ENCODE data around the gene ZNFX1.
A peak's percentile ranks its signal among the peaks of the same experiment; 100 is the strongest.
"Not testable (repeated sequence)": the region's sequence is repeated elsewhere in the genome, so short reads cannot be mapped to it uniquely, and the experiment has no call there.

ZNFX1 gene

DNA sequence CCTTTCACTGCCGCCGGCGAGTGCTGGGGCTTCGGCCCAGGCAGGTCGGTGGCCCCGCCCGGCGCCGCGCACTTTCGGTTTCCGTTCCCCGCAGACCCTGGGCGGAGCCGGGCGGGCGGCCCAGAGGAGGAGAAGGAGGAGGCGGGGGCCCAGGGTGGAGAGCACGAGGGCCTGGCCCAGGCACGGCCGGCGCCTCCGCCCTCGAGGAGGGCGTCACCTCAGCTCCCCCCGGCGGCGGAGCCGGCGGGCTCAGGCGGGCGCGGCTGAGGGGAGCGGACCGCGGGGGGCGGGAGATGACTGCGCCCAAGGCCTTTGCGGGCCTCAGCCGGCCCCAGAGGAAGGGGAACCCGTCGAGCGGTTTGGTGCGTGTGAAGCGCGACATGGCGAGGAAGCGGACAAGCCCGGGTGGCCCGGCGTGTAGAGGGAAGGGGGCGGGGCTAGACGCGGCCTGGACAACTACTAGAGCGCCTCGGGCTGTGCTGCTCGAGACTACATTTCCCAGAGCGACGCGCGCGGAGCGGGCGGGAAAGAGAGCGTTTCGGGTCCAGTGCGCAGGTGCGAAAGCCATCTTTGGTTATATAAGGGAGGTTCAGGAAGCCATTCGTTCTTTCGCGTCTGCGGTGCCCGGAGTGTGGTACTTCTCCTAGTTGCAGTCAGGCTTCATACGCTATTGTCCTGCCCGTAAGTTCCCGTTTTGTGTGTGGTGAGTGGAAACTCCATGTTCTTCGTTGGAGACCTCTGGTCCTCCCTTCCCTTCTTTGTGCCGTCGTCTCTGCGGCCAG is at the start of gene ZNFX1:
TSS of gene ZNFX1 (minus strand) at position 22 of the 782 bp plus-strand sequence. CDS start 2,218 bp downstream, outside the sequence.
- peak within 1 kb of the TSS; percentile 97 for H3K27ac ChIP-seq (ENCODE audit: low read length)
- H3K27me3 ChIP-seq (ENCODE audit: control insufficient read depth, insufficient read depth, low read length), result no peaks in the 10 kb centered on the region
- H3K9me3 ChIP-seq (ENCODE audit: control insufficient read depth, low read depth, low read length), result peaks cover 9% of the 10 kb centered on the region
- peaks cover 10% of the 10 kb centered on the region for H3K4me1 ChIP-seq (ENCODE audit: control insufficient read depth, low read depth, low read length)
- peak within 1 kb of the TSS; percentile 100 for H3K4me3 ChIP-seq (ENCODE audit: low read length)
- H3K9ac ChIP-seq (ENCODE audit: low read length), result peak within 1 kb of the TSS; percentile 98
- H3K36me3 ChIP-seq (ENCODE audit: control insufficient read depth, low read depth, low read length), result peaks cover 51% of the 10 kb centered on the region

- Histone ChIP-seq H3K36me3 (ENCODE audit: control insufficient read depth, low read depth, low read length) (no peaks in the 10 kb centered on the region), H3K4me3 (ENCODE audit: low read length) (no peak overlapping the region), H3K4me1 (ENCODE audit: control insufficient read depth, low read depth, low read length) (peaks cover under 1% of the 10 kb centered on the region), H3K9ac (ENCODE audit: low read length) (no peak overlapping the region), H3K9me3 (ENCODE audit: control insufficient read depth, low read depth, low read length) (no peaks in the 10 kb centered on the region), H3K27me3 (ENCODE audit: control insufficient read depth, insufficient read depth, low read length) (no peaks in the 10 kb centered on the region), H3K27ac (ENCODE audit: low read length) (no peak overlapping the region)
These were observed 48.2 kb upstream of the ZNFX1 start for GRCh38 chr20:49326026-49326425.

DNA sequence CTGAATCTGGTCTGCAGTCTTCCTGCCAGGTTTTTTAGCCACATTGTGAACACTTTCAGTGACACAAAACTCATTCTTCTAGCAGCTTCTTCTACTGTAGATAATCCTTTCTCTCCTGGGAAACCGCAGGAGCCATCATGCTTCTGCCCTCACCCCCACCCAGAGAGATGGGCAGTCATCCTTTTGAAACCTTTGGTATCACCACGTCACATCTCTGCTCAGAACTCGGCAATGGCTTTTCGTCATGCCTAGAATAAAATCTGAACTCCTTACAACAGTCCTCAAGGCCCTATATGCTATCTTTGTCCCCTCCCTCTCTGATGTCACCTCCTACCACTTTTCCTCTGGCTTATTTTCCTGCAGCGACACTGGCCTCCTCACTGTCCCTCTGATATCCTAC is 46.4 kb upstream of the ZNFX1 start:
- no peaks in the 10 kb centered on the region for H3K36me3 ChIP-seq (ENCODE audit: control insufficient read depth, low read depth, low read length)
- no peaks in the 10 kb centered on the region for H3K9me3 ChIP-seq (ENCODE audit: control insufficient read depth, low read depth, low read length)
- H3K27ac ChIP-seq (ENCODE audit: low read length), result no peak overlapping the region
- no peak overlapping the region for H3K4me3 ChIP-seq (ENCODE audit: low read length)
- peaks cover 5% of the 10 kb centered on the region for H3K4me1 ChIP-seq (ENCODE audit: control insufficient read depth, low read depth, low read length)
- H3K9ac ChIP-seq (ENCODE audit: low read length), result no peak overlapping the region
- H3K27me3 ChIP-seq (ENCODE audit: control insufficient read depth, insufficient read depth, low read length), result peaks cover 13% of the 10 kb centered on the region

DNA sequence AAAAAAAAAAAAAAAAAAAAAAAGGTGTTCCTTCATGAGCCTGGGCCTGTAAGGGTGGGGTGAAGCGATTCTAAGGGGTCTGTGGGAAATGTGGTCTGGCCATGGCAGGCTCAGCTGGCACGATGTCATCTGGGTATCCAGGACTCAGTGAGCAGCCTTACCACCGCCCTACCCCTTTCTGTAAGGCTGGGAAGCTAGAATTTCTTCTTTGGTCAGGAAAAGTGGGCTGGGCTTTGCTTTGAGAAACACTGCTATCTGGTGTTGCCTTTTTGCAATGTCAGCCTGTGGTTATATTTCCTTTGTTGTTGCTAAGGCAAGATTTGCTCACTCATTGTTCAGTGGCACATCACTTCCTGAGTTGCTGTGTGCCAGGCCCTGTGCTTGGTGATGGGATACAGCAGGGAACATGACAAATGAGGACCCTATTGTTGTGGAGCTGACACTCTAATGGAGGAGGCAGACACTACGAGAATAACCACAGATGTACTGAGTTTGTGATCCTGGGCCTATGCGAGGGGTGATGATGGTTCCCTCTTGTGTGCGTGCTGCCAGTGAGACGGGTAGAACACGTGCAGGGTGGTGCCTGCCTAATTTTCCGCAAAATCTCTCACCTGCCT is 45.9 kb upstream of the ZNFX1 start:
- peaks cover 5% of the 10 kb centered on the region for H3K4me1 ChIP-seq (ENCODE audit: control insufficient read depth, low read depth, low read length)
- H3K4me3 ChIP-seq (ENCODE audit: low read length), result no peak overlapping the region
- no peaks in the 10 kb centered on the region for H3K36me3 ChIP-seq (ENCODE audit: control insufficient read depth, low read depth, low read length)
- H3K9me3 ChIP-seq (ENCODE audit: control insufficient read depth, low read depth, low read length), result no peaks in the 10 kb centered on the region
- no peak overlapping the region for H3K9ac ChIP-seq (ENCODE audit: low read length)
- no peak overlapping the region for H3K27ac ChIP-seq (ENCODE audit: low read length)
- H3K27me3 ChIP-seq (ENCODE audit: control insufficient read depth, insufficient read depth, low read length), result peaks cover 19% of the 10 kb centered on the region

DNA sequence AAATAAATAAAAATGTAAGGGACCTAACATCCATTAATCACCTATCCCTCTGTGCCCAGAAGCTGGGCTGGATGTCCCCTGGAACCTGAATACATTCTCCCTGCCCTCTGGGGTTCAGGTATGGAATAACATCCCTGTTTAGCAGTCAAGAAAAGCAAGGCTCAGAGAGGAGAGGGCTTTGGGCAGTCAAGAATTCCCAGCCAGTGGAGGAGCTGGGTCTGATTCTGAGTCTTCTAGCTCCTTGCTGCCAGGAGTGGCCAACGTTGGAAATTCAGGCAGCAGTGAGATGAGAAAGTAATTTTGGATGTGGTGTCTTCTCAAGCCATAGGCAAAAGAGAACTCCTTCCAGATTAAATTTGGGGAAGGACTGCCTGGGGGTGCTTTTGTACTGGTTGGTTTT is 42.6 kb upstream of the ZNFX1 start:
- no peaks in the 10 kb centered on the region for H3K9me3 ChIP-seq (ENCODE audit: control insufficient read depth, low read depth, low read length)
- H3K4me3 ChIP-seq (ENCODE audit: low read length), result no peak overlapping the region
- H3K4me1 ChIP-seq (ENCODE audit: control insufficient read depth, low read depth, low read length), result peaks cover 5% of the 10 kb centered on the region
- no peak overlapping the region for H3K27ac ChIP-seq (ENCODE audit: low read length)
- H3K9ac ChIP-seq (ENCODE audit: low read length), result no peak overlapping the region
- no peaks in the 10 kb centered on the region for H3K36me3 ChIP-seq (ENCODE audit: control insufficient read depth, low read depth, low read length)
- peaks cover 51% of the 10 kb centered on the region for H3K27me3 ChIP-seq (ENCODE audit: control insufficient read depth, insufficient read depth, low read length)

DNA sequence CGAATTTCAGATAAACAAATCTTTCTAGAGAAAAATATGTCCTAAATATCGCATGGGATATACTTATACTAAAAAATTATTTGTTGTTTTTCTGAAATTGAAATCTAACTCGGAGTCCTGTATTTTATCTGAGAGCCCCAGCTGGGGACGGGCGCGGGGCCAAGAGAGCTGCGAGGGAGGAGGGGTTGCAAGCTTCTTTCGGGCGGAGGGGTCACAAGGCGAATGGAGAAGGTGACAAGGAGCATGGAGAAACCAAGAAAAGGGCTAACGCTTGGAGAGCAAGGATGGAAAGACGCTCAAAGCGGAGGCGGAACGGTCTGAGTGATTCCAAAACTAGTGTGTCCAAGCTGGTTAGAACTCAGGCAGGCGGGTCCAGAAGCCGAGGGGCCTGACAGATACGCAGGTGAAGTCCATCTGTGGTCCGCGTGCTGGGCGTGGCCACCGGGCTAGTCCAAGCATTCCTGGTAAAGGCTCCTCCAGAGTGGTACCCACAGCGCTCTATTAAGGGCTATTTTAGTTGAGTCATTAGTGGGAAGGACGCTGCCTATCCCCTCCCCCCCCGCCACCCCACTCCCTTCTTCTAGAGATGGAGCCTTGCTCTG is 41.5 kb upstream of the ZNFX1 start:
- Histone ChIP-seq H3K9me3 (ENCODE audit: control insufficient read depth, low read depth, low read length) (no peaks in the 10 kb centered on the region), H3K4me1 (ENCODE audit: control insufficient read depth, low read depth, low read length) (peaks cover 5% of the 10 kb centered on the region), H3K27me3 (ENCODE audit: control insufficient read depth, insufficient read depth, low read length) (peaks cover 52% of the 10 kb centered on the region), H3K27ac (ENCODE audit: low read length) (no peak overlapping the region), H3K4me3 (ENCODE audit: low read length) (peak overlapping the region; percentile 69), H3K9ac (ENCODE audit: low read length) (no peak overlapping the region), H3K36me3 (ENCODE audit: control insufficient read depth, low read depth, low read length) (no peaks in the 10 kb centered on the region)

- no peaks in the 10 kb centered on the region for H3K9me3 ChIP-seq (ENCODE audit: control insufficient read depth, low read depth, low read length)
- H3K9ac ChIP-seq (ENCODE audit: low read length), result no peak overlapping the region
- peak overlapping the region; percentile 69 for H3K4me3 ChIP-seq (ENCODE audit: low read length)
- H3K36me3 ChIP-seq (ENCODE audit: control insufficient read depth, low read depth, low read length), result no peaks in the 10 kb centered on the region
- H3K27ac ChIP-seq (ENCODE audit: low read length), result no peak overlapping the region
- H3K4me1 ChIP-seq (ENCODE audit: control insufficient read depth, low read depth, low read length), result peaks cover 5% of the 10 kb centered on the region
- H3K27me3 ChIP-seq (ENCODE audit: control insufficient read depth, insufficient read depth, low read length), result peaks cover 52% of the 10 kb centered on the region
These were observed 40.8 kb upstream of the ZNFX1 start for GRCh38 chr20:49318430-49319207.

DNA sequence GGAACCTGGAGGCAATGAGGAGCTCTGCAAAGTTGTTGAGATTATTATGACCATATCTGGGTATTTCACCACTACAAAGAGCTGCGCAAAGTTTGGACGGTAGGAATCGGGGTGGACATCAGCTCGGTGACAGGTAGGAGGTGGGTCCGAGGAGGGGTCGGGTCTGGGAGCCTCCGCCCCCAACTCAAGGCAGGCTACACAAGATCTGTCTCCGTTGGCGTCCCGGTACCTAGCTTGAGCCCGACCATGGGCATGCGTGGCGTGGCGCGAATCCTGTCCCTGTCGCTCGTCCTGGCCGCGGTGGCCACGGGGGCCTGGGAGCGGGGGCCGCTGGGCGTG is 40.2 kb upstream of the ZNFX1 start:
- H3K27me3 ChIP-seq (ENCODE audit: control insufficient read depth, insufficient read depth, low read length), result peaks cover 52% of the 10 kb centered on the region
- peak overlapping the region; percentile 69 for H3K4me3 ChIP-seq (ENCODE audit: low read length)
- H3K27ac ChIP-seq (ENCODE audit: low read length), result no peak overlapping the region
- H3K9ac ChIP-seq (ENCODE audit: low read length), result no peak overlapping the region
- H3K9me3 ChIP-seq (ENCODE audit: control insufficient read depth, low read depth, low read length), result no peaks in the 10 kb centered on the region
- no peaks in the 10 kb centered on the region for H3K36me3 ChIP-seq (ENCODE audit: control insufficient read depth, low read depth, low read length)
- peaks cover 5% of the 10 kb centered on the region for H3K4me1 ChIP-seq (ENCODE audit: control insufficient read depth, low read depth, low read length)

DNA sequence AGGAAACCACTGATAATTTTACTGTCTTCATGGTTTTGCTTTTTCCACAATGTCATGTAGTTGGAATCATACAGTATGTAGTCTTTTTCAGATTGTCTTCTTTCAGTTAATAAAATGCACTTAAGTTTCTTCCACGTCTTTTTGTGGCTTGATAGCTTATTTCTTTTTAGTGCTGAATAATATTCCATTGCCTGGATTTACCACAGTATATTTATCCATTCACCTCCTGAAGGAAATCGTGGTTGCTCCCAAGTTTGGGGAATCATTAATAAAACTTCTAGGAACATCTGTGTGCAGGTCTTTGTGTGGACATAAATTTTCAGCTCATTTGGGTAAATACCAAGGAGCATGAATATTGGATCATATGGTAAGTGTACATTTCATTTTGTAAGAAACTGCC is 38.8 kb upstream of the ZNFX1 start:
- Histone ChIP-seq H3K4me3 (ENCODE audit: low read length) (no peak overlapping the region), H3K4me1 (ENCODE audit: control insufficient read depth, low read depth, low read length) (peaks cover 5% of the 10 kb centered on the region), H3K9ac (ENCODE audit: low read length) (no peak overlapping the region), H3K9me3 (ENCODE audit: control insufficient read depth, low read depth, low read length) (no peaks in the 10 kb centered on the region), H3K27ac (ENCODE audit: low read length) (no peak overlapping the region), H3K36me3 (ENCODE audit: control insufficient read depth, low read depth, low read length) (no peaks in the 10 kb centered on the region), H3K27me3 (ENCODE audit: control insufficient read depth, insufficient read depth, low read length) (peaks cover 52% of the 10 kb centered on the region)

DNA sequence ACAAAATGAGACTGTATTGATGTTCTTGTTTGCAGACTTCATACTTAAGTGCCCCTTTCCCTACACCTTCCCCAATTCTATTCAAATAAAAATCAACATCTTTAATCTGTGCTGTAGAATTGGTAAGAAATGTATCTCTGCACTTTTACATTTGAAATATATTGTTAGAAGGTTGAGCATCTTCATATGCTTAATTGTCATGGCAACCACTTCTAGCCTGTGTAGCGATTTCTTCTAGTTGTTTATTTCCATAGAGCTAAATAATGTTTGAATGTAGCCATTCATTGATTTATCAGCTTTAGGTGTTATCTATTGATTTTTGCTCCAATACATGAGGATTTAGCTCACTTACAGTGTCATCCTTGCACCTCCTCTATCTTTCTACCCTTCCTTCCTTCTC is 37.7 kb upstream of the ZNFX1 start:
- Histone ChIP-seq H3K27ac (ENCODE audit: low read length) (no peak overlapping the region), H3K4me1 (ENCODE audit: control insufficient read depth, low read depth, low read length) (no peaks in the 10 kb centered on the region), H3K9ac (ENCODE audit: low read length) (no peak overlapping the region), H3K27me3 (ENCODE audit: control insufficient read depth, insufficient read depth, low read length) (peaks cover 49% of the 10 kb centered on the region), H3K9me3 (ENCODE audit: control insufficient read depth, low read depth, low read length) (no peaks in the 10 kb centered on the region), H3K4me3 (ENCODE audit: low read length) (no peak overlapping the region), H3K36me3 (ENCODE audit: control insufficient read depth, low read depth, low read length) (no peaks in the 10 kb centered on the region)

DNA sequence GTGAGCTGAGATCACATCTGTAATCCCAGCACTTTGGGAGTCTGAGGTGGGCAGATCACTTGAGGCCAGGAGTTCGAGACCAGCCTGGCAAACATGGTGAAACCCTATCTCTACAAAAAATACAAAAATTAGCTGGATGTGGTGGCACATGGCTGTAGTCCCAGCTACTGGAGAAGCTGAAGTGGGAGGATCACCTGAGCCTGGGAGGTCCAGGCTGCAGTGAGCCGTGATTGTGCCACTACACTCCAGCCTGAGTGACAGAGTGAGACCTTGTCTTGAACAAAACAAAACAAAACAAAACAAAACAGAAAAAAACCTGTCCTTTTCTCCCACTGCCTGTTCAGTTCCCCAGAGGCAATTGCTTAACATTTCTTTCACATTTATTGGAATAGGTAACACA is 36.2 kb upstream of the ZNFX1 start:
- H3K4me1 ChIP-seq (ENCODE audit: control insufficient read depth, low read depth, low read length); H3K9ac ChIP-seq (ENCODE audit: low read length); H3K36me3 ChIP-seq (ENCODE audit: control insufficient read depth, low read depth, low read length); H3K9me3 ChIP-seq (ENCODE audit: control insufficient read depth, low read depth, low read length); H3K27ac ChIP-seq (ENCODE audit: low read length); H3K4me3 ChIP-seq (ENCODE audit: low read length): not testable (repeated sequence)
- H3K27me3 ChIP-seq (ENCODE audit: control insufficient read depth, insufficient read depth, low read length), result peaks cover 36% of the 10 kb centered on the region

Data from iPS-18a (cell line).